HG03558 (cell line): ENCODE data around the gene CNNM1.

Experiments used
- ATAC-seq: cut with Tn5 transposase; IDR thresholded peaks from one replicate; pipeline ENCODE4 v1.9.1; 2021; ENCODE audit warnings: moderate number of reproducible peaks; ENCODE audit not compliant: unreplicated experiment; ENCODE audit errors: extremely low read depth

Gene CNNM1

GRCh38 chr10:99331207-99331803 is 2.1 kb downstream of the CNNM1 start:
- ATAC-seq, result no peak

DNA sequence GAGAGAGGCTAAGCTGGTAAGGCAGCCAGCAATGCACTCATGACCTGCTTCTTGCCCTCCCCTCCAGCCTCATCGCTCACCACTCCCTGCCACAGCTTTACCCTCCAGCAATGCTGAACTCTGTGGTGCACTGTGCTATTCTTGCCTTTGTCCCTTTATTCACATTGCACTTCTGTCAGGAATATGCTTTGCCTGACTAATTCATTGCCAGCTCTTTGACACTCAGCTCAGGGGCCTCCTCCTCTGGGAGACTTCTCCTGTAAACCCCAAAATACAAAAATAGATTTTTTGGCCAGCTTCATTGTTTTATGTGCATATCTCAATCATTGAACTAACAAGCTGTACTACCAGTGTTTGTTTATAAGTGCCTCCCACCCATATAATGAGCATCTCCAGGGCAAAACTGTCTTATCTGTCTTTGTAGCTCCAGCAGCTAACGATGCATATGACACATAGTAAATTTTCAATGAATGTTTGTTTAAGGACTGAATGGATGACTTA is 8.2 kb downstream of the CNNM1 start:
- no peak for ATAC-seq

DNA sequence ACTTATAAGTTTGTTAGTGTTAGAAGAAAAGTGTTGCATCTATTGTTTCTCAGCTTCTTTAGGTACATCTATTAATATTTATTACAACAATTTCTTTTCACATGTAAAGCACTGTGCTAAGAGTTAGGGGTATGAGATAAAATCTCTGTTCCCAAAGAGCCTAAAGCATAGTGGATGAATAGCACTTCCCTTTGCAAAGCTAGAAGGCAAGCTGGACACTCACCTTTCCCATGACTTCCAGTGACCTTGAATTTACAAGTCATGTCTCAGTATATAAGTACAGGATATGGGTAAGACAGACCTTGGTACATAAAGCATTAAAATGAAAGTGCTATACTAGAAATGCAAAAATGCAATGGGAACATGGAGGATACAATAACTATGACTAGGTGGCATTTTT is 8.7 kb downstream of the CNNM1 start:
- no peak for ATAC-seq

DNA sequence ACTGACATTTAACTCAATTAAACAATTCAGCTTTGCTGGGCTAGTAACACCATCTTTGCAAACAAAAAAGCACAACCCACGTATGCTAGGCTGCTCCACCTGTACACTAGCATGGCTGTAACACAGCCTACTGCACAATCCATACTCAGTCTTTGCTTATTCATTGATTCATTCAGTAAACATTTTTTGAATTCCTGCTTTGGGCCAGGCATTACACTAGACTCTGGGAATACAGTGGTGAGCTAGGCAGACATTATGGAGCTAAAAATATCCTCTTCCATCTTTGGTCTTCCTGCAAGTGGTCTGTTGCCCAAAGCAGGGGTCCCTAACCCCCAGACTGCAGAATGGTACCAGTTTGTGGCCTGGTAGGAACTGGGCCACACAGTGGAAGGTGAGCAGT is 9.9 kb downstream of the CNNM1 start:
- ATAC-seq, result no peak

DNA sequence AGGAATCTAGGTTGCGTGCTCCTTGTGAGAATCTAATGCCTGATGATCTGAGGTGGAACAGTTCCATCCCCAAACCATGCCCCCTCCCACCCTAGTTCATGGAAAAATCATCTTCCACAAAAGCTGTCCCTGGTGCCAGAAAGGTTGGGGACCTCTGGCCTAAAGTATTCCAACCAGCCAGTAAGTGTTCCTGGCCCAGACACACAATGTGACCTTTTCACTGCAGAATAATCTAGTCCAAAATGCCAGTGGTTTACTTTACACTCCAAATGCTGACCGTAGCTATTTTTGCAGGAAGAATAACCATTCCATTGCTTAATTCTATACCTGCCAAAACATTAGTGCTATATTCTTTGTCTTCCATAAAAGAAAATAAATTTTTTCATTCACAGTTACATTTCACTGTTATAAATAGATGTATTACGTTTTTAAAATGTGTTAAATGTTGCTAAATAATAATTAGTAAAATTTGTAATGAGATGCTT is 10.4 kb downstream of the CNNM1 start:
- ATAC-seq, result no peak

DNA sequence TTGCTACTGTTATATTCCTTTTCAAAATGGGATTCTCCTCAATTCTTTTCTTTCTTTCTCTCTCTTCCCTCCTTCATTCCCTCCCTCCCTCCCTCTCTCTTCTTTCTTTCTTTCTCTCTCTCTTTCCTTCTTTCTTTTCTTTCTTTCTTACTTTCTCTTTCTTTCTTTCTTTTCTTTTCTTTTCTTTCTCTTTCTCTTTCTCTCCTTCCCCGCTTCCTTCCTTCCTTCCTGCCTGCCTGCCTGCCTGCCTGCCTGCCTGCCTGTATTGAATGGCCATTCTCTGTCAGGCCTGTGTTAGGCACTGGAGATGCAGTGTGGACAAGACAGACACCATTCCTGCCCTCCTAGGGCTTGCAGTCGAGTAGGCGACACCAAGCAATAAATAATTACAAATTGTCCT is 11.5 kb downstream of the CNNM1 start:
- ATAC-seq, result no peak

- no peak for ATAC-seq
Observed at GRCh38 chr10:99341248-99341647, 12.1 kb downstream of the CNNM1 start.

- ATAC-seq, result no peak
Observed at GRCh38 chr10:99341860-99342490, 12.8 kb downstream of the CNNM1 start.

DNA sequence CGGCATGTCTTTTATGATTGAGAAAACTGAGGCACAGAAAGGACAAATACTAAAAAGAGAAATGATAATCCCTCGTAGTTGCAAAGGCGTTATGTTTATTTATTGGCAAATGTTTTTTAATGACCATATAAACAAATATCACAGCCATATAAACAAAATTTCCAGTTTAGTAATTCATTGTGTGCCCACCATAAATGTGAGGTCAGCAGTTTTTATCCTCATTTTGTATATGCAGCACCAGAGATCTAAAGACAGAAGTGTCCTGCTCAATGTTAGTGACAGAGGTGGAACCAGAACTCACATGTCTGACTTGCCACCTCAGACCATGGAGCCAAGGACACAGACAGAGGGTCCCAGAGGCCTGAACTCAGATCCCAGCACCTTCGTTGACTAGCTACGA is 14.1 kb downstream of the CNNM1 start:
- ATAC-seq, result no peak

DNA sequence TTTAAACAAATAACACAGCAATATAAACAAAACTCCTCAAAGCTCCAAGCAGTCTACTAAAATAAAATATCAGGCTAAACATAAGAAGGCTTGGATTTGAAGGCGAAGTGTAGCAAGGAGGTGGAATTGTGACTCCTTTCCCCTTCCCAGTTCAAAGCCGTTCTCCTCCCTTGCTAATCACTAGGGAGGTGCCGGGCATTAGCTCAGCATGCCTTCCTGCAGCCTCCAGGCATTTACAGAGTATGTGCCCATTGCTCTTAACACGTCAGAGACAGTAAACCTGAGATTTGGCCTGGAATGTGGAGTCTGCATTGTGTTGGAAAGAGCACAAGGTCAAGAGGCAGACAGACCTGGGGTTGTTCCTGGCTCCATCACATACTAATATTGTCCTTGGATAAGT is 15.6 kb downstream of the CNNM1 start:
- ATAC-seq, result no peak

GRCh38 chr10:99345350-99345749 is 16.2 kb downstream of the CNNM1 start:
- no peak for ATAC-seq

- ATAC-seq, result no peak
Observed at GRCh38 chr10:99346247-99346646, 17.1 kb downstream of the CNNM1 start.

DNA sequence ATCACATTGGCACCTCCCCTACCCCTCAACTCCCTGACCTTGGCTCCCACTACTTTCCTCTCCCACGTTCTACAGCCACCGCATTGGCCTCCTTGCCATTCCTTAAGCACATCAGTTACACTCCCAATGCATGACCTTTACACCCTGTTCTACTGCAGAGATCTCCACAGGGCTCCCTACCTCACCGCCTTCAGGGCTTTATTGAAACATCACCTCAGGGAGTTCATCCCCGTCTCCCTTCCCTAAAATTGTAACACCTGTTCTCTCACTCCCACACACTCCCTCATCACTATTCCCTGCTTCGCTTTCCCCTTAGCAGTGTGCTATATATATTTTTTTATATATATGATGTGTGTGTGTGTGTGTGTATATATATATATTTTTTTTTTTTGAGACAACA is 18.5 kb downstream of the CNNM1 start:
- no peak for ATAC-seq

DNA sequence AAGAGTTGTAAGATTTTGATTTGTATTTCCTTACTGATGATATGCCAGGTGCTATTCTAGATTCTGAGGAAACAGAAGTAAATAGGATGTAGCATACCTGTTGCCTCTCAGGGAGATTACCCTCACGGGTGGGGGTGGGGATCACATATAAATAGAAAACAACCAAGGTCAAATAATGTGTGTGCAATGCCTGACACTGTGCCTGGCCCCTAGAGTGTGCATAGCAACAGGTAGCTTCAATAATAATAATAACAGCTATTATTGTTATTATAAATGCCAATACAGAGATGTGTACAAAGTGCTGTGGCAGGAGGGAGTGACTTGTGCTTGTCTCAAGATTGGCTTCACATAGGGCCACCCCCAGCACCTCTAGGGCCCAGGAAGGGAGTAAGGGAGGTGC is 24.0 kb downstream of the CNNM1 start:
- no peak for ATAC-seq

DNA sequence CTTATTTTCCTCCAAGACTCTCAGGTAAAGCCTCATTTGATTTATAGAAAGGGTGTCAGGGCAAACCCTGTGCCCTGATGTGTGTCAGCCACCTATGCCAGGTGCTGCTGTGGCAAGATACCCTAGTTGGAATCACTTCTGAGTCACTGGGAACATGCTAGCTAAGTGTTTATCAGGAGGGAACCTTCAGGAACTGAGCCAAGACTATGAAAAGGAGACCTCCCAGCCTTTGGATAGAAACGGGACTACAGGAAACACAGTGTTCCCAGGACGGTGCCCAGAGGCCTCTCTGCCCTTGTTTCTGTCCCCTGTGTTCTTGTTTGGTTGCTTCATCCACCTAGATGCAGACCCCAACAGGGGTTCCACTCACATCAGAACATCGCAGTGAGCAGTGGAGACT is 28.5 kb downstream of the CNNM1 start:
- no peak for ATAC-seq

DNA sequence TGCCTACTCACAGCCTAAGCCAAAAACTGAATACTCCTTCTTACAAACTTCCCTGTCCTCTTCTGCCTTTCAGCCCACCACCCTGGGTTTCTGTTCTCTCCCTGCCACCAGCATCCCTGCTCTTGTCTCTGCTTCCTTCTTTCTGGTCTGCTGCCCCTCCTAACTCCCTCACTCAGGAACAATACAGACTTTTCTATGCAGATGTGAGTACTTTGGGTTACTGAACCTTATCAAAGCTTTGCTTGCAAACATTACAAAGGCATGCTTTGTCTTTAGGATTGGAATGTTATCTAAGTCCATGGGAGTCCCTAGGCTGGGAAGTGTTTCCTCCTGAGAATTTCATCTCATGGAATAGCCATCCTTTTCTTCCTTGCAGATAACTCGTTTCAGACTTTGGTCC is 28.9 kb downstream of the CNNM1 start:
- no peak for ATAC-seq

DNA sequence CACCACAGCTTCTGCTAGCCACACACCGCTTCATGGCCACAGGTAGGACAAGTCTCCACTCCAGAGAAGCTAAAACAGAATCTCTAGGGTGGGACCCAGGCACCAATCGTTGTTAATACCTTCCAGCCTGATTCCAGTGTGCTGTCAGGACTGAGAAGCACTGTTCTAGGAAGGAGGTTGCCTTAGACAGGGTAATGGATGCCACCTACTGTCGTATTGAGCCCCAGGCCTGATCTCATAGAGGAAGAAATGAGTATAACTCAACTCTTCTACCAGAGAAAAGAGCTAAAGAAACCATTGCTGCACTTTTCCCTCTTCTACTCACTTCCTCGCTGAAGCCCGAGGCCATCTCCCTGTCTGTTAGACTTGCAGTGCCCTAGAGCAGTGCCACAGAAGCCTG is 31.8 kb downstream of the CNNM1 start:
- ATAC-seq, result no peak

DNA sequence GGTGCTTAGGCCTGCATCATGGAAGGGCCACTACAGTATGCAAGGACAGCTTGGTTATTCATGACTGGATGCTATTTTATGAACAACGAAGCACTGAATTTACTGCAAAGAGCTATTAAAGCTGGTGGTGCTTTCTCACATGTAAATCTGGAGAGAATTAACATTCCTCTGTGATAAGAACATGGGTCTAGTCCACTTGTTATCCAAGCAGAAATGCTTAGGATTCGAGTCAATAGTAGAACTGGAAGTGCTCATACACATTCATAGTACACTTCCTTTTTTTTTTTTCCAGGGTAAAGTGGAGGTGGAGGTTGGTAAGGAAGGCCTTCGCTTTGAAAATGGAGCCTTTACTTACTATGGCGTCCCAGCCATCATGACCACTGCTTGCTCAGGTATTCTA is 35.0 kb downstream of the CNNM1 start:
- no peak for ATAC-seq

GRCh38 chr10:99365311-99365710 is 36.2 kb downstream of the CNNM1 start:
- no peak for ATAC-seq

DNA sequence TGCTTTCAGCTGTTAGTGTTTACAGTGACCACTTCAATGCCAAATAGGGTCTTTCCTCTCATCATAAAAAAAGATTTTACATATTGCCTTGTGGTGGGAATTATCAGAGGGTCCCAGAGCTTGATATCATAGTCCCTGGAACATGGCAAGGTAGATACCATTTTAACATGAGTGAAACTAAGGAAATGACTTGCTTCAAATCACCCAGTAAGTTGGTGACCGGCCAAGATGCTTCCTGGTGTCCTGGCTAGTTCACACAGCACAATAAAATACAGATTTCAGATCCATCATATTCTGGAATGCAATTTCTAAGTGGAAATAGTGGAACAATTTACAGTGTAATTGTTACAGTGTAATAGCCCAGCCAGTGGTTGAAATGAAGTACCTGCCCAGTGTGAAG is 36.6 kb downstream of the CNNM1 start:
- ATAC-seq, result no peak

GRCh38 chr10:99366666-99367065 is 37.5 kb downstream of the CNNM1 start:
- ATAC-seq, result no peak

DNA sequence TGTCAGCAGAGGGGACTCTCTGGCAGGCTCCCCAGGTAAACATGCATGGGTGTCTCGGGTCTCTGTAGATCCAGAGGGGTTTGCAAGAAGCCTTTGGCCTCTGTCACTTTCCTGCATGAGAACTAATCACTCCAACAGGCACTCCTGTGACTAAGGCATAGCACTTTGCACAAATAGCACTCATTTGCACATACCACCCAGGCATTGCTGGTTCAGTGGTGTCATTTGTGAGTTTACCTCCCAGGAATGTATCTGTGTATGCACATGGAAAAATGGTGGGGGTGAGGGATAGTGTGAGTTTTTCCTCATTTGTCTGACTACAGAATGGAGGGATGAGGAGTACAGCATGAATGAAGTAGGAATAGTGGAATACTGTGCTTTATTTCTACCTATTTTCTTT is 39.5 kb downstream of the CNNM1 start:
- ATAC-seq, result no peak
